ENCODE measurements around the gene ARID1A. TPM values are rescaled to one million over a fixed set of nuclear protein-coding genes. Genes with fewer than 3 reads are reported as not detected.

Gene ARID1A
- total and polyA plus RNA-seq, 4 donors: 12.2 to 31.9 (median 20.2) TPM

DNA sequence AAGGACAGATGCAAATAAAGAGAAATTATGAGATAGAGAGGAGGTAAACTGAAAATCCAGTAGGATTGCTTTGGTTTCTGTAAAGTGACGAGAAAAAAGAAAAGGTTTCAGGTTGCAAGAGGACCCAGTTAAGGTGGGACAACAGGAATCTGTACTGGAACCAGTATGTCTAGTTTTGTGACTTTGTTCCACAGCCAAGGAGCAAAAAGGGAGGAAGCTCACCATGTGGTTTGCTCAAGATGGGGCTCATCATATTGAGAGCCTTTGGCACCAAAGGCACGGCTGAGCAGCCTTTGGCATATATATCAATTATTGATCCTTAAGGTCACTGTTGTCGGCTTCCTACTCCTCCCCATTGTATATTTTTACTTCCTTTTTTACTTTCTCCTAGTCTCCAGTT, 128.9 kb downstream of the ARID1A start:
- no peak for DNase-seq (ENCODE audit: low spot score)
- no peak for TF ChIP-seq YY1 (IDR thresholded peaks at IDR 0.05)
- TF ChIP-seq GABPA (IDR thresholded peaks at IDR 0.05 in 1 of 2, conservative IDR thresholded peaks at IDR 0.05 in 1 of 2): no peak
- TF ChIP-seq, protein P1, sequence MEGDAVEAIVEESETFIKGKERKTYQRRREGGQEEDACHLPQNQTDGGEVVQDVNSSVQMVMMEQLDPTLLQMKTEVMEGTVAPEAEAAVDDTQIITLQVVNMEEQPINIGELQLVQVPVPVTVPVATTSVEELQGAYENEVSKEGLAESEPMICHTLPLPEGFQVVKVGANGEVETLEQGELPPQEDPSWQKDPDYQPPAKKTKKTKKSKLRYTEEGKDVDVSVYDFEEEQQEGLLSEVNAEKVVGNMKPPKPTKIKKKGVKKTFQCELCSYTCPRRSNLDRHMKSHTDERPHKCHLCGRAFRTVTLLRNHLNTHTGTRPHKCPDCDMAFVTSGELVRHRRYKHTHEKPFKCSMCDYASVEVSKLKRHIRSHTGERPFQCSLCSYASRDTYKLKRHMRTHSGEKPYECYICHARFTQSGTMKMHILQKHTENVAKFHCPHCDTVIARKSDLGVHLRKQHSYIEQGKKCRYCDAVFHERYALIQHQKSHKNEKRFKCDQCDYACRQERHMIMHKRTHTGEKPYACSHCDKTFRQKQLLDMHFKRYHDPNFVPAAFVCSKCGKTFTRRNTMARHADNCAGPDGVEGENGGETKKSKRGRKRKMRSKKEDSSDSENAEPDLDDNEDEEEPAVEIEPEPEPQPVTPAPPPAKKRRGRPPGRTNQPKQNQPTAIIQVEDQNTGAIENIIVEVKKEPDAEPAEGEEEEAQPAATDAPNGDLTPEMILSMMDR (IDR thresholded peaks at IDR 0.05; ENCODE audit: low read depth, low read length, missing input control): no peak
- no peak for TF ChIP-seq FOXA1 (IDR thresholded peaks at IDR 0.05)
- no peak for TF ChIP-seq REST (IDR thresholded peaks at IDR 0.05)
- TF ChIP-seq NR2F2 (IDR thresholded peaks at IDR 0.05): no peak
- TF ChIP-seq MAX (IDR thresholded peaks at IDR 0.05): no peak
- peaks cover 11 to 44% (median 33%) of the 10 kb centered on the region in 4 donors for H3K4me1 ChIP-seq (ENCODE audit: control insufficient read depth in 4 of 4, insufficient read depth in 4 of 4, low read length in 3 of 4)
- no peak overlapping the region for H3K27ac ChIP-seq (ENCODE audit: low read depth in 1 of 2, low read length in 2 of 2)
- H3K27me3 ChIP-seq (ENCODE audit: control insufficient read depth in 4 of 4, insufficient read depth in 4 of 4, low read length in 3 of 4): no peaks in the 10 kb centered on the region
- 56% methylated on average over 3 of the region's 3 CpGs for WGBS
- H3K4me3 ChIP-seq (ENCODE audit: low read depth in 1 of 3, low read length in 3 of 3): no peak overlapping the region
- H3K36me3 ChIP-seq (ENCODE audit: control insufficient read depth in 4 of 4, insufficient read depth in 3 of 4, low read depth in 1 of 4, low read length in 3 of 4): no peaks in the 10 kb centered on the region
- no peaks in the 10 kb centered on the region for H3K9me3 ChIP-seq (ENCODE audit: control insufficient read depth in 4 of 4, low read length in 3 of 4)
- H3K9ac ChIP-seq (ENCODE audit: low read depth in 1 of 2, low read length in 2 of 2): no peak overlapping the region

GRCh38 chr1:26826261-26827105, 130.7 kb downstream of the ARID1A start, which contains the start of gene ZDHHC18:
TSS of gene ZDHHC18 (plus strand) at chr1:26826688. CDS start at chr1:26826805, 117 bp downstream.
- Histone ChIP-seq H3K9me3 (ENCODE audit: control insufficient read depth in 4 of 4, low read length in 3 of 4) (no peaks in the 10 kb centered on the region), H3K9ac (ENCODE audit: low read depth in 1 of 2, low read length in 2 of 2) (peak within 1 kb of the TSS; percentile 46 to 69), H3K36me3 (ENCODE audit: control insufficient read depth in 4 of 4, insufficient read depth in 3 of 4, low read depth in 1 of 4, low read length in 3 of 4) (peaks cover 0 to 3% (median 0%) of the 10 kb centered on the region in 4 donors), H3K27me3 (ENCODE audit: control insufficient read depth in 4 of 4, insufficient read depth in 4 of 4, low read length in 3 of 4) (no peaks in the 10 kb centered on the region), H3K27ac (ENCODE audit: low read depth in 1 of 2, low read length in 2 of 2) (peak within 1 kb of the TSS; percentile 52 to 64), H3K4me1 (ENCODE audit: control insufficient read depth in 4 of 4, insufficient read depth in 4 of 4, low read length in 3 of 4) (peaks cover 15 to 50% (median 39%) of the 10 kb centered on the region in 4 donors), H3K4me3 (ENCODE audit: low read depth in 1 of 3, low read length in 3 of 3) (peak within 1 kb of the TSS; percentile 56 to 87 (median 67))
- WGBS: under 1% methylated on average over 107 of the region's 107 CpGs
- no peak for TF ChIP-seq SP1 (IDR thresholded peaks at IDR 0.05)
- no peak for TF ChIP-seq ATF3 (IDR thresholded peaks at IDR 0.05)
- TF ChIP-seq, protein P1 (IDR thresholded peaks at IDR 0.05; ENCODE audit: low read depth, low read length, missing input control): peak; percentile 61
- TF ChIP-seq MAX (IDR thresholded peaks at IDR 0.05): no peak
- peak; percentile 75 for DNase-seq (ENCODE audit: low spot score)
